Endometrium (tissue), 2 donors: ENCODE data around the gene PHLDA3.
"Not testable (repeated sequence)": the region's sequence is repeated elsewhere in the genome, so short reads cannot be mapped to it uniquely, and the experiment has no call there.

Source experiments
- FAIRE-seq: peaks from 2 replicates; lab custom pipeline; 2012; peaks lifted over from hg19 to GRCh38; lab: Jason Lieb, UNC
- donor health status: control.
- donor health status: control.

PHLDA3 gene

DNA sequence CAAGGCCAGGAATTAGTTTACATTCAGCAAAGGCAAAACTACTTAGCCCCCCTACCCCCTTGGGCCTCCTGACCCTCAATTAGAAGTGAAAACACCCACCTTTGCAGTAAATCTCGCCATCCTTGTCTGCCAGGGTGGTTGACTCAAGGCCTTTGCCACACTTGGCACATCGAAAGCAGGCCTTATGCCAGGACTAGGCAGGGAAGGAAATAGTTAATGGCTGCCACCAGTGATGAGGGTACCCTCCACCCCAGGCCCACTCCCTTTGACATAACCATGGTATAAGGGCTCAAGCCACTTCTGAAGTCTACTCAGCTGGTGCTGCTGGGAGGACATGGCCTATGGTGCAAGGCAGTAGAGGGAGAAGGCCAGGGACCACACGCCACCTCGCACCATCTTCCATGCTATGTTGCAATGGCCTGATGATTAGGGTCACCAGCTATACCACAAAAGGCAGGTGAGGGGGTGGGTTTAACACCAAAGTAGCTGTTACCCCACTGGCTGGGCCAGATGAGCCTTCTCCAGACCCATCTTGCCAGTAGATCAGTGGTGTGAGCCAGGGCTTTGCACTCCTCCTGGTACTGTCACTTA is 16.3 kb upstream of the PHLDA3 start:
- FAIRE-seq, result no peak

DNA sequence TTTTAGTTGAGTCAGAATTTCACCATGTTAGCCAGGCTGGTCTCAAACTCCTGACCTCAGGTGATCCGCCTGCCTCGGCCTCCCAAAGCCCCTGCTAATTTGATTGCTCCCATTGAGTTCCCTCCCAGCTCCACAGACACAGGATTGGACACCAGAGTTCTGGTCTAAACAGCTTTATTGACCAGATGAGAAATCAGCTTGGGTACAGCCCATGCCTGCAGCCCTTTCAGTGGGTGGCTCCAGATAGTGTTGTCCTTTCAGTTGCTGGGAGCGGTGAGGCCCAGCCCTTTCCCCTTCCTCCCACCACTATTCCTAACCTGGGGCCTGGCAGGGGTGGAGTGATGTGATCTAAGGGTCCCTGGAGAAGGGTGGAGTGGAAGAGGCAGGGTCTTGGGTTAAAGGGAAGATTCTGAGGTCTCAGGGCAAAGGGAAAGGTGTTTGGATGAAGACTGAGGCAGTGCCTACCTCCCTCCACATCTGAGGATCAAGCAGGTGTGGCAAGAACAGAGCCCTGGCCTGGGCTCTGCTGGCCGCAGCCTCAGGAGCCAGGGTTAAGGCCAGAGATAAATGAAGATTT is 14.5 kb upstream of the PHLDA3 start:
- FAIRE-seq, result no peak

DNA sequence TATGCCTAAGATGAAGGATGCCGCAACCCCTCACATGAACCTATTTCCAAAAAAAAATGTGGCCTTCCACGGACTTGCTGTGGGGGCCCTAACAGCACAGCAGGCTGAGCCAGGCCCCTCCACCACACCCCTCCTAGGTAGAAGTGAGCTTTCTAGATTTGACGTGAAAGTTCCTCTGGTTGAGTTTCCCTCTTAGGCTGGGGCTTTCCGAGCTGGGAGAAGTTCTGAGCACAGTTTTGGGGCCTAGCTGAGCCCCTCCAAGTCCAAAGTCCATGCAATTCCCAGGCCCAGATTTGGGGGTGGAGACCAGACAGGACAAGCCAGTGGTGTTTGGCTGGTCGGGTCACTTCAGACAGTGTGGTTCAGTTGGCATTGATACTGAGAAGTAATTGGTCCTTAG is 13.8 kb upstream of the PHLDA3 start:
- no peak for FAIRE-seq

DNA sequence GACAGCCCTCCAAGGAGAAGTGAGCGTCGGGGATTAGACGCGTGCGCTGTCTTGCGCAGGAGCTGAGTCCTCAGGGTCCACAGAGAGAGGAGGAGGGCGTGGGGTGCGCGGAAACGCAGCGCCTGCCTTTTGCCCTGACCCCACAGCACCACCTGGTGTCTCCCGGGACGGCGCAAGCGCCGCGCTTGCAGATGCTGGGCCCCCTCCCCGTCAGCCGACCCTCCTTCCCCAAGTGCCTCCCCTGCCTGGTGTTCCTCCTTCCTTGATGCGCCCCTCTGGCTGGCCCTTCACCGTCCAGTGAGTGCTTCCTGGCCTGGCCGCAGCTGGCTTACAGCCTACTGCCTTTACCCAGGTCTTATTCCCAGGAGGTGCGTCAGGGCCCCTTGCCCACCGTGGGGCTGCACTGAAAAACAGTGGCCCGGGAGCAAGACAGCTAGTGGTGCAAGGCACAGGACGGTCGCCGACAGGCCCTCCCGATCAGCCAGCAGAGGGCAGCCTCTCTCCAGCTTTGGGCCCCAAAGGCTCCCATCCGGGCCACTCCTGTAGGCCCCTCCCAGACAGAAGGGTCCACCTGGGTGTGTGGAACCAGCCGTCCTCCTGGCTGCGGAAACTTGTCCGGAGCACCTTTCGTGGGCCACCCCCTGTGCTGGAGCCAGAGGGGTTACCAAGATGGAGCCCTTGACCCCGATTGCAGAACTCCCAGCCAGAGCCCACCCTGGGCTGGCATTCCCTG is 12.9 kb upstream of the PHLDA3 start:
- FAIRE-seq, result no peak

DNA sequence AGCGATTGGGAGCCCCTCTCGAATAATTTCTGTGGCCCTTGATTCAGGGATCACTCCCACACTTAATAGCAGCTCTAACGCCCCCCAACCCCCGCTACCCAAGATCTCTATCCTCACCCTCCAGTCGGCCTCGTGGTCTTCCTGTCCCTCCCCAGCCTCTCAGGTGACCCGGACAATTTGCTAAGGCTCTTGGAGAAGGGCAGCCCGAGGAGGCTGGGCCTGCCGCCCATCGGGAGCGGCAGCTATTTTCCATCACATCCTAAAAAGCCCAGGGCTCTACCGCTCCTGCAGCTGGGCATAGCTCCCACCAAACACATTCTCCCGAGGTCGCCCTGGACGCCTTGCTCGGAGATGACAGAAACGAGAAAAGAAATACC is 12.0 kb upstream of the PHLDA3 start:
- no peak for FAIRE-seq

DNA sequence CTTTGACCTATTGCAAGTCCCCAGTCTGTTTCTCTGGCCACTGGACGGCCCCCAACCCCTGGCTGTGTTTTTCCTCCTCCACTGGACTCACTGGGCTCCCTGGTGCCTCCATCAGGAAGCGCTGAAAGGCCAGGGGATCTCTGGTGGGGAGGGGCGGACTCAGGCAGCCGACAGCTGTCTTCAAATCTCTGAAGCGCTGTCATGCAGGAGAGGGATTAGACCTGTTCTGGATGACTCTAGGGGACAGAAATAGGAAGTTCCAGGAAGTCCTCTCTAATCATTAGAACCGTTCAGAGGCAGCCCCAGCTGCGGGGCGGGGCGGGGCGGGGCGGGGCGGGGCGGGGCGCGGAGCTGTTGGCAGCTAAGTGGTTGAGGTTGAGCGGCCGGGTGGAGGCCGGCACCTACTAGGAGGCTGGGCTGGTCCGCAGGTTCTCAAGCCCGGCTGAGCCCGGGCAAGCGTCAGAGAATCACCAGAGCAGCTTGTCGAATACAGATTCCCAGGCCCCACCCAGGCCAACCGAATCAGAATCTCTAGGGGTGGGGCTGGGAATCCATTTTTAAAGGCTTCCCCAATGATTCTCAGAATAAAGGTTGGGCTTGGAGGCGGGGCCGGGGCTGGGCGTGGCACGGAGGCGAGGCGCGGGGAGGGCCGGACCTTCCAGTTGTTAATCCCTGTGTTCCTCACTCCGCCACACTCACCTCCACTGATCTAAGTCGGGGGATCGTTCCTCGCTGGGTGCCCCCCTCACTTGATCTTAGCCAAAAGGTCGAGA is 11.4 kb upstream of the PHLDA3 start:
- no peak for FAIRE-seq

DNA sequence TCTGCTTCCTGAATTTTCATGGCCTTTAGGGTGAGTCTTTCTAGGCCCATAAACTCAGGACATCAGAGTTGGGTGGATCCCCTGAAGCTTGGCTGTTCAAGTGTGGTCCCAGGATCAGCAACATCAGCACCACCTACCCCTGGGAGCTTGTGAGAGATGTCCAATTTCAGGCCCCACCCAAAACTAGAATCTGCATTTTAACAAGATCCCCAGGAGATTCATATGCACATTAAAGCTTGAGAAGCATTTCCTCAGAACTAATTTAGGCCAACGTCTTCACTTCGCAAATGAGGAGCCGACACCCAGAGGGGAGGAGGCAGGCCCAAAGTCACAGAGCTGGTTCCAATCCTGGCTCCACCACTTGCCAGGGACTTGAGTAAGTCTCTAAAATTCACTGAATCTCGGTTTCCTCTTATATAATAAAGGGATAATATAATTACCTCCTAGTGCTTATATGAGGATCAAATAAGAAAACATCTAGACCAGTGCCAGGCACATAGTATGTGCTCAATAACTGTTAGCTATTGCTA is 10.3 kb upstream of the PHLDA3 start:
- FAIRE-seq, result no peak

DNA sequence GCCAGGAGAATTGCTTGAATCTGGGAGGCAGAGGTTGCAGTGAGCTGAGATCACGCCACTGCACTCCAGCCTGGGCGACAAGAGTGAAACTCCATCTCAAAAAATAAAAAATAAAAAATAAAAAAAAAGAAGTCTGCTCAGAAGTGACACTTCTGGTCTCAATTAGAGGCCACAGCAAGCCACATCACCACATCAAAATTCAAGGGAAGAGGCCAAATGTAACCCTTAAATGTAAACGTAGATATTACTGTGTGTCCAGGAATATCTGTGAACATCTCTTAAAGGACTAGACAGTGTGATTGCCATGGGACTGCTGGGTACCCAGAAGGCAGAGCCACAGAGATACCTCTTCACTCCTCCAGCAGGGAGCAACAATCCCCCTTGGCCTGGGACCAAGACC is 9.7 kb upstream of the PHLDA3 start:
- not testable (repeated sequence) for FAIRE-seq

DNA sequence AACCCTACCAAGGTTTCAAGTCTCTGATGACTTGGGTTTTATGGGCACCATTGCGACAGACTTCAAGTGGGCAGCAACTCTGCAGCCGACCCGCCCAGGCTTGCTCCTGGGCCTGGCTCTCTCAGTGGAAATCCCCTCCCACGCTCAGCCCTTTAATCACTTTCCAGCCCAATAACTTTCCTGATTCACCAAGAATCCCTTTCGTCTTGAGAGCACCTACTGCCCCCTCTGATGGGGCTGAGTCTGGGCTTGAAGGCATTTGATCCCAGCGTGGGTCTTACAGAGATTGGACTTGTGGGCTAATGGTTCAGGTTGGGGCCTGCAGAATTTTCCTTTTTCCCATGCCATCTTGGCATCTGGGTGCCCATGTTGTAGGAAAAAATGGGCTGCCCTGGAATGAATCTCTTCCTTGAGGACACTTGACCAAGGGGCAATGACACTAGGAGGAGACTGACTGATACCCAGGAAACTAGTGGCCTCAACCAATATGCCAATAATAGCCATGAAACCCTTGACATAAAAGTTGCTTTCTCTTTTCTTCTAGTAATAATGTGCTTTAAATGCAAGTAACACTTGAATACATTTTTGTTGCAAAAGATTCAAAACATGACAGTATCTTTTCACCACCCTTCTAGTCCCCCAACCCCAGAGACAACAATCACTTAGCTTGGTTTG is 7.8 kb upstream of the PHLDA3 start:
- FAIRE-seq, result no peak

DNA sequence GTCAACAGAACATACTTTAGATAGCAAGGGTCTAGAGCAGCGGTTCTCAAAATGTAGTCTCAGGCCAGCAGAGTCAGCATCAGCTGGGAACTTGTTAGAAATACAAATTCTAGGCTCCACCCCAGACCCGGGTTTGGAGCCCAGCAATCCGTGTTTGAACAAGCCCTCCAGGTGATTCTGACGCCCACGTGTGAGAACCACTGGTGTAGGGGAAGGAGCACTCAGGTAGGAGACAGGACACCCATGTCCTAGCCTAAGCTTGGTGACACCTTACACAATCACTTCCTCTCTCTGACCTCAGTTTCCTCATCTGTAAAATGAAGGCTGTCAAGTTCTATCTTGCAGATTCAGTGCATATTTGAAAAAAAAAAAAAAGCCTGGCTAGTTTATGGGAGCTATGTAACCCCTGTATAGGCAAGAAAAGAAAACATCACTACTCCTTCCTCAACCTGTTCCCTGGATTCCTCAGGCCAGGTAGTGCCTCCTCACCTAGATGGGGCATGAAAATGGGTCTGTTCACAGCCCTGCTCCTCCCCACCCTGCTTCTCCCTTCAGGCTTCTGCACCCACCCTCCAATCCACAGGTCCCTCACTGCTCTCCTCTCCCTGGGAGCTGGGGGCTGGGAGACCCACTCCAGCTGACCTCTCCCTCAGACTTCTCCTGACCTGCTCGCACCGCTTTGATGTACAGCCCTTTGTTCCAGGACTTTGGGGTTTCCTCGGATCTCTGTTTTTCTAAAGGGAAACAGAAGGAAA is 7.1 kb upstream of the PHLDA3 start:
- no peak for FAIRE-seq

DNA sequence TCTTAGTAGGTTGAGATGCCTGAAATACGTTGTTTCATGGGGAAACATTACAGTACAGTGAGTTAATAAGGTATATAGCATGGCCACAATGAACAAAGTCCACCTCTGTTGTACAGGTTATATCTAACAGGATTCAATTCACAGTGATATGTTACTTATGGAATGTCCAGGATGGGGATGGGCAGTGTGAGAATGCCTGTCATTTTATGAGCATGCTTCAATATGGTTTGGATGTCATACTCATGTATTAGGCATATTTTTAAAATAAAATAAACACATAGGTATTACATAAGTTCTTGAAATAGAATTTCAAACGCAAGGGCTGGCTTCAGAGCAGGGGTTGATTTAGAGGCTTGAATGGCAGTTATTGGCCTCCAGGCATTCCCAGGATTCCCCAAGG is 6.1 kb upstream of the PHLDA3 start:
- FAIRE-seq, result no peak

DNA sequence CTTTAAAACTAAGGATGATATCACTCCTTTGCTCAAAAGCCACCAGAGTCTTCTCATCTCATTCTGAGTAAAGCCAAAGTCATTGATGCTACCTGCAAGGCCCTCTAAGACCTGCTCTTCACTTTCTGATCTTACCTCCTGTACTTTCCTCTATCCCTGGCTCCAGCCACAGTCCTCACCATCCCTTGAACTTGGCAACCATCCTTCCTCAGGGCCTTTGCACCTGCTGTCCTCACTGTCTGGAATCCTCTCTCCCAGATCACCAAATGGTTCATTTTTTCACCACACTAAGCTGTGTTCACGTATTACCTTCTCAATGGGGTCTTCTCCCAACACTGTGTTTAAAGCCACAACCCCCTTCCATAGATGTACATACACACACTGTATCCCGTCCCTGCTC is 4.3 kb upstream of the PHLDA3 start:
- FAIRE-seq, result no peak

DNA sequence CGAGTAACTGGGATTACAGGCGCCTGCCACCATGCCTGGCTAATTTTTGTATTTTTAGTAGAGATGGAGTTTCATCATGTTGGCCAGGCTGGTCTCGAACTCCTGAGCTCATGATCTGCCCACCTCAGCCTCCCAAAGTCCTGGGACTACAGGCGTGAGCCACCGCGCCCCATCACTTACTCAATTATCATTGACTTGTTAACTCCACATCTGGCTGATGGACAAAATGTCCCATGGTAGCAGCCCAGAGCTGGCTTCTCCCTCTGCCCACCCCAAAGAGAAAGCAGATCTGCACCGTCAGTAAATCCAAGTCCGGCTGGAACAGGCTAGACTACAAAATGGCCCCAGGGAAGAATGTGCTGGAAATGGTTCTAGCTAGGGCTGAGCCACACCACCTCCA is 3.3 kb upstream of the PHLDA3 start:
- FAIRE-seq, result not testable (repeated sequence)

DNA sequence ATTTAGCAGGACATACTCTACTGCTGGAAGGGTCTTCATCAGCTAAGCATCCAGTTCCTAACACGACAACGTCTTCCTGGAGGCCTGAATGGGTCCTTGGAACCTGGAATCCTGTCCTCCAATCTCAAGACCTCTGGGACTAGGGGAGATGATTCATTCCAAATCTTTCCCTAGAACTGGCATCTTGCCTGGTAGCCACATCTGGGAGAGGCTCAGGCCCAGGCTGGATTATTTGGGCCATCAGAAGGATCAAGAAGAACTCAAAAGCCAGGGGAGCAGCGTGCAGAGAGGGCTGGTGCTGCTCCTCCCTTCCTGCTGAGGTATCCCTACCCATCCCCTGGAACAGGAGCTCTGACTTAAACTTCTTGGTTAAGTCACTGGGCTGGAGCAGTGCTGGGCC is 2.8 kb upstream of the PHLDA3 start:
- no peak for FAIRE-seq

DNA sequence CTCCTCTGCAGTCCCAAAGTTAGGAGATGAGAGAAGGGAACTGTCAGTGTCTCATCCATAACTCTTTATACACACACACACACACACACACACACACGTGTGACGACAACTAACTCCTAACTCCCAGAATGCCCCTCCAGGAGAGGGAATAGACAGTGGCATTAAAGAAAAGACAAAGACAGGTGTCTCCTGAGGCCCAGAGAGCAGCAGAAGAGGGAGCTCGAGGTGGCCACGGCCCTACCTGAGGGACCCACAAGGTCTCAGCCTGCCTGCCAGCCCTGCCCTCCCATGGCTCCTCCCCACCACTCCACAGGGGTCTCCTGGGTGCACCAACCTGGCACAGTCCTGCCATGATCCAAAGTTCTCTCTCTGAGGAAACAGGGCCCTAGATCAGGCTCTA is 1.6 kb upstream of the PHLDA3 start:
- FAIRE-seq, result no peak

DNA sequence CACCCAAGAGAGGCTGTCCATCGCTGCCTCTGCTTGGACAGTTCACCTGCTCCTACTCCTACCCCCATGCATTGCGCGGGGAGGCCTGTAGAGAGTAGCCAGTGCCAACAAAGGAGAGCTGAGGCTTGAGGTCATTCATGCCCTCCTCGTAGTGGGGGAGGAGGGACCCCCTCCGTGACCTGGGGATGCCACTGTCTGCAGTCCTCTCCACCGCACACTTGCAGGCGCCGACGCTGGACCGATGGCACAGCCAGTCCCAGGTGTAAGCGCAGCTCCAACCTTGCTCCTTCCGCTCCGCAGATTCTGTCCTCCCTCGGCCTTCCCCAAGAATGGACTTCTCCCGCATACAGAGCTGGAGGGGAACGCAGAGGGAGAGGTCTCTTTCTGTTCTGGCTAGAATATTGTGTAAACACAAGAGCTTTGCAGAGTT is 672 bp upstream of the PHLDA3 start:
- no peak for FAIRE-seq

DNA sequence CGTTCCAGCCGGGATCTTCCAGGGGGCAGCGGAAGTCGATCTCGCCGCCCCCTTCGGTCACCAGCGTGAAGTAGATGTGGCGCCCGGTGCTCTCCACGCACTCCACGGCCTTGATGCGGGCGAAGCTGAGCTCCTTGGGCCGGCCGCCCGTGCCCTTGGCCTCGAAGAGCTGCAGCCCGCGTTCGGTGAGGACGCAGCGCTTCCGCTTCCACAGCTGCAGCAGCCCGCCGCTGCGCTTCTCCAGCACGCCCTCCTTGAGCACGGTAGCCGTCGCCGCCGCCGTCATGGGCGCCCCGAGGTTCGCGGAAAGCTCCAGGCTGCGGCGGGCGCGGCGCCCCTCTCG is 516 bp downstream of the PHLDA3 start:
- FAIRE-seq, result no peak

DNA sequence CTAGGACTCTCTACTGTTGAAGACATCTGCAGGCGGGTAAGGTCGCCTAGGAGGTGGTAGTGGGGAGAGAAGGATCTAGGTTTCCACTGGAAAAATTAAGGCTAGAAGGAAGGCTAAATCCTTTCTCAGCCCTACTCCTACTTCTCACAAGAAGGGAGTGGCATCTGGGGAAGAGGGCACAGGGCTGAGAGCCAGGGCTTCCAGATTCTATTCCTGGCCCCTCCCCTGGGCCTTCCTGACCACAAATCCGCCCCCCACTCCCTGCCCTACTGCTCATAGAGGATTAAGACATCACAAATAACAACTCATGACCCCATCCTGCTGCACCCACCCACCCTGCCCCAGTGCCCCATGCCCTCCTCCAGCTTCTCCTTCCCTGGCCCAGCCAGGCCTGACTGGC is 2.5 kb downstream of the PHLDA3 start:
- no peak for FAIRE-seq

DNA sequence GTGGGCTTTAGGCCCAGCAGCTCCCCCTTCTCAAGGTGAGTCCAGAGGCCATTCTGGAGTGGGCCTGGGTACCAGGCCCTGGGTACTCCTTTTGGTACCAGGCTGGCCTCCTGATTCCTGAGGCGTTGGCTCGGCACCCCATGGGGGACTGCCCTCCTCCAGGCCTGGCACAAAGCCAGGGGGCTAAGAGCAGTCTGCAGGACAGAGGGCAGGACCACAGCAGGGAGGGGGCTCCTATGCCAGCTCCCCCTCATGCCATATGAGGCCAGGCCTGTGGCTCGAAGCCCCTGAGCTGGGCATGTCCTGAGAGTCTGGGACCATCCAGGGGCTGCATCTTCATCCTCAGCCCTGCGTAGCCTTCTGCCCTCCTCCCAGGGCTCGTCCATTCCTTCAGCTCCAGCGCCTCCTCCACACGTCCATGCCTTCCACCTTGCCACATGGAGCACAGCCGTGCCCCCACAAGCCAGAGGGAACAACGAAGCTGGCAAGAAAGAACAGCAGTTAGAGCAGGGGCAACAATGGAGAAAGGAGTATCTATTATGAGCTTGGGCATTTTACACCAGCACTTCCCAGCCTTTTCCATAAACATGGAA is 3.2 kb downstream of the PHLDA3 start:
- no peak for FAIRE-seq

DNA sequence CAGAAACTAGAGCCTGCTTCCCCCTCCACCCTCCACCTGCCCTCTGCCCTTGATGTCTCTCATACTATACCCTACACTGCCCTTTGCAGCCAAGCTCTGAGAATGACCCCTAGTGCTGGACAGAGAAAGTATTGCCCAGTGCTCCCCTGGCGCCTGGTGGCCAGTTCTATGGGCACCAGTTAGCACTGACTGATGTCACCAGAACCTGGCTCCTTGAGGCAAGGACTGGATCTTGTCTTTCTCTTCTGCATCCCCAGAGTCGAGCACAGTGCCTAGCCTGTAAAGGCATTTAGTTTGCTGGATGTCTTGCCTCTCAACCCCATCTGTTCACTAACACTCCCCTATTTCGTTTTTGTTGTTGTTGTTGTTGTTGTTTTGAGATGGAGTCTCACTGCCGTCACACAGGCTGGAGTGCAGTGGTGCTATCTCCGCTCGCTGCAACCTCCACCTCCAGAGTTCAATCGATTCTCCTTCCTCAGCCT is 5.9 kb downstream of the PHLDA3 start:
- FAIRE-seq, result no peak
